GM12878 (cell line): ENCODE results near the gene TEX2. TPM values are rescaled to one million over a fixed set of nuclear protein-coding genes. Genes with fewer than 3 reads are reported as not detected.

Source experiments
- ATAC-seq: fragments of 200-7000 bp; cut with Tn5 transposase; 3 replicates; pipeline ENCODE4 v1.9.1; 2020; ENCODE audit warnings: mild to moderate bottlenecking, moderate library complexity
- BruUV-seq: library from RNA; stranded (reverse); fragments of 400-500 nt; replicated peaks from 2 replicates; lab custom pipeline; 2021; lab: Mats Ljungman, UMichigan
- CTCF ChIA-PET: fragments of 300-600 bp; sonication (Branson Sonifier 250); formaldehyde crosslinking; extraction: SDS; loops from one replicate; lab custom pipeline; 2021; ENCODE audit warnings: inconsistent platforms; lab: Yijun Ruan, JAX
- POLR2A ChIA-PET: fragments of 350-600 bp; formaldehyde crosslinking; extraction: SDS; loops from one replicate; lab custom pipeline; 2021; ENCODE audit warnings: inconsistent platforms; lab: Charles Lee
- RAD21 ChIA-PET: fragments of 300-600 bp; sonication (Branson Sonifier 250); formaldehyde crosslinking; loops from one replicate; lab custom pipeline; 2023; ENCODE audit warnings: antibody characterized with exemption; ENCODE audit not compliant: unreplicated experiment; lab: Charles Lee
- SMC1A ChIA-PET: fragments of 300-600 bp; sonication (Branson Sonifier 250); formaldehyde crosslinking; loops from one replicate; lab custom pipeline; 2023; ENCODE audit not compliant: unreplicated experiment, uncharacterized antibody; lab: Charles Lee
- DNase-seq: peaks from one replicate; pipeline ENCODE4 v3.0.0-alpha.2; 2011; ENCODE audit warnings: low read depth, low spot score
- FAIRE-seq: peaks from 3 replicates; lab custom pipeline; 2011; peaks lifted over from hg19 to GRCh38; lab: Jason Lieb, UNC
- H2AFZ ChIP-seq: 2 replicates; pipeline ENCODE4 v1.6.0; 2011; ENCODE audit warnings: low read depth, low read length, control low read depth; ENCODE audit not compliant: control insufficient read depth
- H3K27ac ChIP-seq: 2 replicates; pipeline ENCODE4 v1.5.1; 2011; ENCODE audit warnings: control low read depth; ENCODE audit not compliant: control insufficient read depth, insufficient read depth
- H3K27me3 ChIP-seq, 2 experiments: replicated peaks in 1 of 2; 2 replicates each; pipeline versions ENCODE4 v1.6.0 to v1.6.1; 2011; ENCODE audit warnings: low read length in 1 of 2; ENCODE audit not compliant: control insufficient read depth in 2 of 2, insufficient read depth in 2 of 2
- H3K36me3 ChIP-seq, 2 experiments: 2 replicates each; pipeline ENCODE4 v1.5.1; 2011; ENCODE audit warnings: low read length in 1 of 2; ENCODE audit not compliant: control insufficient read depth in 2 of 2, insufficient read depth in 2 of 2
- H3K4me1 ChIP-seq: 2 replicates; pipeline ENCODE4 v1.6.1; 2011; ENCODE audit warnings: mild to moderate bottlenecking, low read length, moderate library complexity, mixed read lengths; ENCODE audit not compliant: control insufficient read depth, insufficient read depth
- H3K4me2 ChIP-seq: 2 replicates; pipeline ENCODE4 v1.6.0; 2011; ENCODE audit warnings: control low read depth; ENCODE audit not compliant: control insufficient read depth, insufficient read depth
- H3K4me3 ChIP-seq: fragments of 200-600 bp; sonication (generic); 2 replicates; pipeline ENCODE4 v1.5.1; 2016
- H3K79me2 ChIP-seq: 2 replicates; pipeline ENCODE4 v1.6.0; 2011; ENCODE audit warnings: low read length; ENCODE audit not compliant: control insufficient read depth, insufficient read depth
- H3K9ac ChIP-seq: 2 replicates; pipeline ENCODE4 v1.8.0; 2011; ENCODE audit warnings: low read length, control low read depth, mixed read lengths; ENCODE audit not compliant: control insufficient read depth, insufficient read depth
- H3K9me3 ChIP-seq: replicated peaks from 3 replicates; pipeline ENCODE4 v1.5.1; 2011; ENCODE audit warnings: mild to moderate bottlenecking, low read length; ENCODE audit not compliant: control insufficient read depth, insufficient read depth
- H4K20me1 ChIP-seq: 2 replicates; pipeline ENCODE4 v1.6.0; 2011; ENCODE audit not compliant: control insufficient read depth, insufficient read depth
- ASH2L ChIP-seq: fragments of 300-600, 200-600 bp; sonication (generic); IDR thresholded peaks from 2 replicates; pipeline ENCODE4 v1.6.1; 2017; ENCODE audit warnings: low read depth, mild to moderate bottlenecking, borderline replicate concordance
- HDAC6 ChIP-seq: fragments of 200-600 bp; sonication (generic); IDR thresholded peaks from one replicate; pipeline ENCODE4 v1.8.0; 2017; ENCODE audit warnings: antibody characterized with exemption; ENCODE audit not compliant: unreplicated experiment
- LARP7 ChIP-seq: fragments of 450-650 bp; IDR thresholded peaks from 2 replicates; pipeline ENCODE4 v1.6.1; 2017; ENCODE audit warnings: mild to moderate bottlenecking
- RCOR1 ChIP-seq: conservative IDR thresholded peaks from 2 replicates; pipeline ENCODE4 v1.6.1; 2012; ENCODE audit warnings: low read depth, low read length, improper control_type of control experiment
- SMARCA5 ChIP-seq: fragments of 450-650 bp; IDR thresholded peaks from 2 replicates; pipeline ENCODE4 v1.6.1; 2017; ENCODE audit warnings: mild to moderate bottlenecking
- TAF1 ChIP-seq: IDR thresholded peaks from 2 replicates; pipeline ENCODE4 v1.6.1; 2011; ENCODE audit warnings: mild to moderate bottlenecking, low read depth, low read length, borderline replicate concordance
- WGBS: methylation state at CpG from one replicate; pipeline ENCODE4 v1.1.6; 2016; ENCODE audit warnings: low lambda C conversion rate; ENCODE audit not compliant: insufficient replicate concordance, insufficient coverage; ENCODE audit errors: missing lambda C conversion rate; 5-methylcytosine and 5-hydroxymethylcytosine counted together
- in situ Hi-C: fragments of 300-500 bp; cut with MboI; formaldehyde crosslinking; loops from 9 replicates; pipeline ENCODE4 v1.14.3; 2018; ENCODE audit warnings: mixed read lengths
- intact Hi-C: fragments of 100-400 bp; cut with micrococcal nuclease; formaldehyde crosslinking; loops from one replicate; pipeline ENCODE4 v1.14.2; 2022; ENCODE audit not compliant: unreplicated experiment
- polyA plus RNA-seq, 11 experiments: library from polyadenylated mRNA; depleted of rRNA in 4 of 11; unstranded in 6 of 11; stranded (reverse) in 5 of 11; fragments of >200 nt; fragmentation: Nextera tagmentation in 4 of 11; fragmentation: Illumina TruSeq in 1 of 11; extraction: Ambion mirVana in 4 of 11; extraction: Trizol in 1 of 11; gene quantifications; 1 replicate in 1 of 11; 2 replicates in 10 of 11; pipeline versions ENCODE4 v1.2.1 to v1.2.3, GENCODE V29; 2011 to 2016; ENCODE audit warnings: inconsistent platforms in 2 of 11, missing spikeins in 2 of 11, low read depth in 1 of 11
- total RNA-seq, 4 experiments: library from RNA; depleted of rRNA in 3 of 4; stranded (reverse); fragments of >200 nt in 3 of 4; fragmentation: Illumina TruSeq in 1 of 4; extraction: Trizol in 1 of 4; gene quantifications; 2 replicates each; pipeline versions ENCODE4 v1.2.1 to v1.2.3, GENCODE V29; 2013 to 2021
- TF ChIP-seq, protein P1 (sequence below): IDR thresholded peaks from 2 replicates; pipeline ENCODE4 v1.6.1; 2012; ENCODE audit warnings: improper control_type of control experiment, low read depth, low read length; ENCODE audit not compliant: insufficient replicate concordance
- TF ChIP-seq, protein P2 (sequence below): fragments of 450-650 bp; IDR thresholded peaks from 2 replicates; pipeline ENCODE4 v1.6.1; 2017; ENCODE audit warnings: borderline replicate concordance
- TF ChIP-seq, protein P3 (sequence below): fragments of 450-650 bp; IDR thresholded peaks from 2 replicates; pipeline ENCODE4 v1.6.1; 2017; ENCODE audit warnings: mild to moderate bottlenecking, low read depth, inconsistent platforms; ENCODE audit not compliant: poor library complexity, severe bottlenecking
- TF ChIP-seq, protein P4 (sequence below): fragments of 450-650 bp; formaldehyde crosslinking; IDR thresholded peaks from 2 replicates; pipeline ENCODE4 v1.4.0; 2022; ENCODE audit warnings: mild to moderate bottlenecking, moderate library complexity

TEX2 gene
- total and polyA plus RNA-seq, 10 of the 15 experiments (the other 5 are each of a cell fraction or from before 2014, with no cell fraction given) = 3.8 to 19.9 (median 15.8) TPM

DNA sequence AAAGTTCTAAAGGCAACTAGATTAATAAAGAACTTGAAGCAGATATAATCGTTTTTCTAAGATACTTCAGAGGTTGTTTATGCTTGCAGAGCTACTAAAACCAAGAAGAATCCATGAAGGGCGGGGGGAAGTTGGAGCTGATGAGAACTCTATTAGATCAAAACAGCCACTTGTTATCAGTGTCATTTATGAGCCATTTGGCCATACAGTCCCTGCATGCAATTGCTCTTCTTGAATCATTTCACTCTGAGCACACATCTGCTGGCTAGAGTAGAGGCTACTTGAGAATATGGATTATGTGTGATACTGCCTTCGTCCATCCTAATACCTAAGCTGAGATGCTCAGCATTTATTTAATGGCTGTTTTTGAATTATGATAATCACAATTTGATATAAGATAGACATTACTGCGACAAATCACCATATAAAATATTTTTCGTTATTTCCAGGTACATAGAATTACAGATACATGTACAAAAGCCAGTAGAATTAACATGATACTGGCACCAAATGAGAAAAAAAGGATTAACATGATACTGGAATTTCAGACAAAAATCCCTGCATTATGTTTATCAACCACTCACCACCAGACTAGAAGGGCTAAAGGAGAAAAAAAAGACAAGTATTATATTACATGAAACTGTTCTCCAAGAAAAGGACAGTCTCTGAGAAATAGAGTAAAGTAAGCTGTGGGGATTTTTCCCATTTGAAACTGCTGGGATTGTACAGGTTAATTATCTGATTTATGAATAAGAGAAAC is 64.5 kb downstream of the TEX2 start:
- CTCF ChIA-PET = interaction anchor here (0.6 to 2.5 kb wide), 5 partner anchors 9 to 169 kb away, joined by 3 to 9 read pairs (median 4); no protein-coding TSS in a partner anchor
- RAD21 ChIA-PET = no interaction called here
- no peak for FAIRE-seq
- TF ChIP-seq HDAC6 (no peak), TAF1 (no peak), RCOR1 (no peak), LARP7 (no peak), ASH2L (no peak), SMARCA5 (no peak)
- TF ChIP-seq, protein P1, sequence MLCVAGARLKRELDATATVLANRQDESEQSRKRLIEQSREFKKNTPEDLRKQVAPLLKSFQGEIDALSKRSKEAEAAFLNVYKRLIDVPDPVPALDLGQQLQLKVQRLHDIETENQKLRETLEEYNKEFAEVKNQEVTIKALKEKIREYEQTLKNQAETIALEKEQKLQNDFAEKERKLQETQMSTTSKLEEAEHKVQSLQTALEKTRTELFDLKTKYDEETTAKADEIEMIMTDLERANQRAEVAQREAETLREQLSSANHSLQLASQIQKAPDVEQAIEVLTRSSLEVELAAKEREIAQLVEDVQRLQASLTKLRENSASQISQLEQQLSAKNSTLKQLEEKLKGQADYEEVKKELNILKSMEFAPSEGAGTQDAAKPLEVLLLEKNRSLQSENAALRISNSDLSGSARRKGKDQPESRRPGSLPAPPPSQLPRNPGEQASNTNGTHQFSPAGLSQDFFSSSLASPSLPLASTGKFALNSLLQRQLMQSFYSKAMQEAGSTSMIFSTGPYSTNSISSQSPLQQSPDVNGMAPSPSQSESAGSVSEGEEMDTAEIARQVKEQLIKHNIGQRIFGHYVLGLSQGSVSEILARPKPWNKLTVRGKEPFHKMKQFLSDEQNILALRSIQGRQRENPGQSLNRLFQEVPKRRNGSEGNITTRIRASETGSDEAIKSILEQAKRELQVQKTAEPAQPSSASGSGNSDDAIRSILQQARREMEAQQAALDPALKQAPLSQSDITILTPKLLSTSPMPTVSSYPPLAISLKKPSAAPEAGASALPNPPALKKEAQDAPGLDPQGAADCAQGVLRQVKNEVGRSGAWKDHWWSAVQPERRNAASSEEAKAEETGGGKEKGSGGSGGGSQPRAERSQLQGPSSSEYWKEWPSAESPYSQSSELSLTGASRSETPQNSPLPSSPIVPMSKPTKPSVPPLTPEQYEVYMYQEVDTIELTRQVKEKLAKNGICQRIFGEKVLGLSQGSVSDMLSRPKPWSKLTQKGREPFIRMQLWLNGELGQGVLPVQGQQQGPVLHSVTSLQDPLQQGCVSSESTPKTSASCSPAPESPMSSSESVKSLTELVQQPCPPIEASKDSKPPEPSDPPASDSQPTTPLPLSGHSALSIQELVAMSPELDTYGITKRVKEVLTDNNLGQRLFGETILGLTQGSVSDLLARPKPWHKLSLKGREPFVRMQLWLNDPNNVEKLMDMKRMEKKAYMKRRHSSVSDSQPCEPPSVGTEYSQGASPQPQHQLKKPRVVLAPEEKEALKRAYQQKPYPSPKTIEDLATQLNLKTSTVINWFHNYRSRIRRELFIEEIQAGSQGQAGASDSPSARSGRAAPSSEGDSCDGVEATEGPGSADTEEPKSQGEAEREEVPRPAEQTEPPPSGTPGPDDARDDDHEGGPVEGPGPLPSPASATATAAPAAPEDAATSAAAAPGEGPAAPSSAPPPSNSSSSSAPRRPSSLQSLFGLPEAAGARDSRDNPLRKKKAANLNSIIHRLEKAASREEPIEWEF = no peak
- TF ChIP-seq, protein P2, sequence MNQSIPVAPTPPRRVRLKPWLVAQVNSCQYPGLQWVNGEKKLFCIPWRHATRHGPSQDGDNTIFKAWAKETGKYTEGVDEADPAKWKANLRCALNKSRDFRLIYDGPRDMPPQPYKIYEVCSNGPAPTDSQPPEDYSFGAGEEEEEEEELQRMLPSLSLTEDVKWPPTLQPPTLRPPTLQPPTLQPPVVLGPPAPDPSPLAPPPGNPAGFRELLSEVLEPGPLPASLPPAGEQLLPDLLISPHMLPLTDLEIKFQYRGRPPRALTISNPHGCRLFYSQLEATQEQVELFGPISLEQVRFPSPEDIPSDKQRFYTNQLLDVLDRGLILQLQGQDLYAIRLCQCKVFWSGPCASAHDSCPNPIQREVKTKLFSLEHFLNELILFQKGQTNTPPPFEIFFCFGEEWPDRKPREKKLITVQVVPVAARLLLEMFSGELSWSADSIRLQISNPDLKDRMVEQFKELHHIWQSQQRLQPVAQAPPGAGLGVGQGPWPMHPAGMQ = no peak
- TF ChIP-seq, protein P3, sequence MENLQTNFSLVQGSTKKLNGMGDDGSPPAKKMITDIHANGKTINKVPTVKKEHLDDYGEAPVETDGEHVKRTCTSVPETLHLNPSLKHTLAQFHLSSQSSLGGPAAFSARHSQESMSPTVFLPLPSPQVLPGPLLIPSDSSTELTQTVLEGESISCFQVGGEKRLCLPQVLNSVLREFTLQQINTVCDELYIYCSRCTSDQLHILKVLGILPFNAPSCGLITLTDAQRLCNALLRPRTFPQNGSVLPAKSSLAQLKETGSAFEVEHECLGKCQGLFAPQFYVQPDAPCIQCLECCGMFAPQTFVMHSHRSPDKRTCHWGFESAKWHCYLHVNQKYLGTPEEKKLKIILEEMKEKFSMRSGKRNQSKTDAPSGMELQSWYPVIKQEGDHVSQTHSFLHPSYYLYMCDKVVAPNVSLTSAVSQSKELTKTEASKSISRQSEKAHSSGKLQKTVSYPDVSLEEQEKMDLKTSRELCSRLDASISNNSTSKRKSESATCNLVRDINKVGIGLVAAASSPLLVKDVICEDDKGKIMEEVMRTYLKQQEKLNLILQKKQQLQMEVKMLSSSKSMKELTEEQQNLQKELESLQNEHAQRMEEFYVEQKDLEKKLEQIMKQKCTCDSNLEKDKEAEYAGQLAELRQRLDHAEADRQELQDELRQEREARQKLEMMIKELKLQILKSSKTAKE = no peak
- TF ChIP-seq, protein P4, sequence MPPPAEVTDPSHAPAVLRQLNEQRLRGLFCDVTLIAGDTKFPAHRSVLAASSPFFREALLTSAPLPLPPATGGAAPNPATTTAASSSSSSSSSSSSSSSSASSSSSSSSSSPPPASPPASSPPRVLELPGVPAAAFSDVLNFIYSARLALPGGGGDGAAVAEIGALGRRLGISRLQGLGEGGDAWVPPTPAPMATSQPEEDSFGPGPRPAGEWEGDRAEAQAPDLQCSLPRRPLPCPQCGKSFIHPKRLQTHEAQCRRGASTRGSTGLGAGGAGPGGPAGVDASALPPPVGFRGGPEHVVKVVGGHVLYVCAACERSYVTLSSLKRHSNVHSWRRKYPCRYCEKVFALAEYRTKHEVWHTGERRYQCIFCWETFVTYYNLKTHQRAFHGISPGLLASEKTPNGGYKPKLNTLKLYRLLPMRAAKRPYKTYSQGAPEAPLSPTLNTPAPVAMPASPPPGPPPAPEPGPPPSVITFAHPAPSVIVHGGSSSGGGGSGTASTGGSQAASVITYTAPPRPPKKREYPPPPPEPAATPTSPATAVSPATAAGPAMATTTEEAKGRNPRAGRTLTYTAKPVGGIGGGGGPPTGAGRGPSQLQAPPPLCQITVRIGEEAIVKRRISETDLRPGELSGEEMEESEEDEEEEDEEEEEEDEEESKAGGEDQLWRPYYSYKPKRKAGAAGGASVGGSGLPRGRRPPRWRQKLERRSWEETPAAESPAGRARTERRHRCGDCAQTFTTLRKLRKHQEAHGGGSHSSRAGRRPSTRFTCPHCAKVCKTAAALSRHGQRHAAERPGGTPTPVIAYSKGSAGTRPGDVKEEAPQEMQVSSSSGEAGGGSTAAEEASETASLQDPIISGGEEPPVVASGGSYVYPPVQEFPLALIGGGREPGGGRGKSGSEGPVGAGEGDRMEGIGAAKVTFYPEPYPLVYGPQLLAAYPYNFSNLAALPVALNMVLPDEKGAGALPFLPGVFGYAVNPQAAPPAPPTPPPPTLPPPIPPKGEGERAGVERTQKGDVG (CRISPR knock-in tag) = no peak

More for the DNA sequence above, 64.5 kb downstream of the TEX2 start:
- H3K27ac ChIP-seq = no peak overlapping the region
- H3K4me2 ChIP-seq = no peak overlapping the region
- intact Hi-C loops (no loop called here), in situ Hi-C loops (no loop called here)
- POLR2A ChIA-PET = no interaction called here
- DNase-seq (no peak), ATAC-seq (no peak)
- SMC1A ChIA-PET = interaction anchor here (1.0 to 1.3 kb wide), 3 partner anchors 11 to 45 kb away, joined by 3 to 4 read pairs (median 3); no protein-coding TSS in a partner anchor
- 94% methylated on average over 5 of the region's 5 CpGs for WGBS
- no peak overlapping the region for H2AFZ ChIP-seq
- H3K27me3 ChIP-seq = no peaks in the 10 kb centered on the region
- peaks cover 8% of the 10 kb centered on the region for H3K4me1 ChIP-seq
- BruUV-seq = no TSS peak
- no peaks in the 10 kb centered on the region for H3K9me3 ChIP-seq
- H4K20me1 ChIP-seq = no peaks in the 10 kb centered on the region
- no peaks in the 10 kb centered on the region for H3K79me2 ChIP-seq
- no peak overlapping the region for H3K4me3 ChIP-seq
- no peak overlapping the region for H3K9ac ChIP-seq
- no peaks in the 10 kb centered on the region; a peak in 1 of 4 replicates for H3K36me3 ChIP-seq
